GM12878 (cell line): ENCODE data around the gene SLC4A2. TPM values are rescaled to one million over a fixed set of nuclear protein-coding genes. Genes with fewer than 3 reads are reported as not detected.

Experiments
- ATAC-seq: fragments of 200-7000 bp; cut with Tn5 transposase; 3 replicates; pipeline ENCODE4 v1.9.1; 2020; ENCODE audit warnings: mild to moderate bottlenecking, moderate library complexity
- BruUV-seq: library from RNA; stranded (reverse); fragments of 400-500 nt; replicated peaks from 2 replicates; lab custom pipeline; 2021; lab: Mats Ljungman, UMichigan
- CTCF ChIA-PET: fragments of 300-600 bp; sonication (Branson Sonifier 250); formaldehyde crosslinking; extraction: SDS; loops from one replicate; lab custom pipeline; 2021; ENCODE audit warnings: inconsistent platforms; lab: Yijun Ruan, JAX
- POLR2A ChIA-PET: fragments of 350-600 bp; formaldehyde crosslinking; extraction: SDS; loops from one replicate; lab custom pipeline; 2021; ENCODE audit warnings: inconsistent platforms; lab: Charles Lee
- RAD21 ChIA-PET: fragments of 300-600 bp; sonication (Branson Sonifier 250); formaldehyde crosslinking; loops from one replicate; lab custom pipeline; 2023; ENCODE audit warnings: antibody characterized with exemption; ENCODE audit not compliant: unreplicated experiment; lab: Charles Lee
- SMC1A ChIA-PET: fragments of 300-600 bp; sonication (Branson Sonifier 250); formaldehyde crosslinking; loops from one replicate; lab custom pipeline; 2023; ENCODE audit not compliant: unreplicated experiment, uncharacterized antibody; lab: Charles Lee
- DNase-seq: peaks from one replicate; pipeline ENCODE4 v3.0.0-alpha.2; 2011; ENCODE audit warnings: low read depth, low spot score
- FAIRE-seq: peaks from 3 replicates; lab custom pipeline; 2011; peaks lifted over from hg19 to GRCh38; lab: Jason Lieb, UNC
- H2AFZ ChIP-seq: 2 replicates; pipeline ENCODE4 v1.6.0; 2011; ENCODE audit warnings: low read depth, low read length, control low read depth; ENCODE audit not compliant: control insufficient read depth
- H3K27ac ChIP-seq: 2 replicates; pipeline ENCODE4 v1.5.1; 2011; ENCODE audit warnings: control low read depth; ENCODE audit not compliant: control insufficient read depth, insufficient read depth
- H3K27me3 ChIP-seq, 2 experiments: replicated peaks in 1 of 2; 2 replicates each; pipeline versions ENCODE4 v1.6.0 to v1.6.1; 2011; ENCODE audit warnings: low read length in 1 of 2; ENCODE audit not compliant: control insufficient read depth in 2 of 2, insufficient read depth in 2 of 2
- H3K36me3 ChIP-seq, 2 experiments: 2 replicates each; pipeline ENCODE4 v1.5.1; 2011; ENCODE audit warnings: low read length in 1 of 2; ENCODE audit not compliant: control insufficient read depth in 2 of 2, insufficient read depth in 2 of 2
- H3K4me1 ChIP-seq: 2 replicates; pipeline ENCODE4 v1.6.1; 2011; ENCODE audit warnings: mild to moderate bottlenecking, low read length, moderate library complexity, mixed read lengths; ENCODE audit not compliant: control insufficient read depth, insufficient read depth
- H3K4me2 ChIP-seq: 2 replicates; pipeline ENCODE4 v1.6.0; 2011; ENCODE audit warnings: control low read depth; ENCODE audit not compliant: control insufficient read depth, insufficient read depth
- H3K4me3 ChIP-seq: fragments of 200-600 bp; sonication (generic); 2 replicates; pipeline ENCODE4 v1.5.1; 2016
- H3K79me2 ChIP-seq: 2 replicates; pipeline ENCODE4 v1.6.0; 2011; ENCODE audit warnings: low read length; ENCODE audit not compliant: control insufficient read depth, insufficient read depth
- H3K9ac ChIP-seq: 2 replicates; pipeline ENCODE4 v1.8.0; 2011; ENCODE audit warnings: low read length, control low read depth, mixed read lengths; ENCODE audit not compliant: control insufficient read depth, insufficient read depth
- H3K9me3 ChIP-seq: replicated peaks from 3 replicates; pipeline ENCODE4 v1.5.1; 2011; ENCODE audit warnings: mild to moderate bottlenecking, low read length; ENCODE audit not compliant: control insufficient read depth, insufficient read depth
- H4K20me1 ChIP-seq: 2 replicates; pipeline ENCODE4 v1.6.0; 2011; ENCODE audit not compliant: control insufficient read depth, insufficient read depth
- BCL3 ChIP-seq: IDR thresholded peaks from 2 replicates; pipeline ENCODE4 v1.6.1; 2011; ENCODE audit warnings: borderline replicate concordance, low read depth, mild to moderate bottlenecking, moderate library complexity, low read length; ENCODE audit not compliant: insufficient read depth, poor library complexity, severe bottlenecking
- BMI1 ChIP-seq: fragments of 450-650 bp; IDR thresholded peaks from 2 replicates; pipeline ENCODE4 v1.6.1; 2016; ENCODE audit warnings: mild to moderate bottlenecking, moderate library complexity, borderline replicate concordance
- CREM ChIP-seq: IDR thresholded peaks from 2 replicates; pipeline ENCODE4 v1.6.1; 2014; ENCODE audit warnings: antibody characterized with exemption, low read depth
- E2F4 ChIP-seq: IDR thresholded peaks from 2 replicates; pipeline ENCODE4 v1.6.1; 2012; ENCODE audit warnings: low read depth, low read length, improper control_type of control experiment
- KAT2A ChIP-seq: conservative IDR thresholded peaks from 2 replicates; pipeline ENCODE4 v1.6.1; 2011; ENCODE audit warnings: low read depth, low read length; ENCODE audit not compliant: control insufficient read depth
- MLLT1 ChIP-seq: fragments of 450-650 bp; IDR thresholded peaks from 2 replicates; pipeline ENCODE4 v1.6.1; 2016; ENCODE audit warnings: mild to moderate bottlenecking
- NFXL1 ChIP-seq: fragments of 450-650 bp; IDR thresholded peaks from 2 replicates; pipeline ENCODE4 v1.6.1; 2017; ENCODE audit warnings: antibody characterized with exemption, mild to moderate bottlenecking, borderline replicate concordance
- PAX5 ChIP-seq: IDR thresholded peaks from 2 replicates; pipeline ENCODE4 v1.6.1; 2011; ENCODE audit warnings: low read depth, low read length, borderline replicate concordance
- POU2F2 ChIP-seq: IDR thresholded peaks from 3 replicates; pipeline ENCODE4 v1.6.1; 2011; ENCODE audit warnings: low read depth, mild to moderate bottlenecking, low read length, borderline replicate concordance
- RELB ChIP-seq: fragments of 450-650 bp; IDR thresholded peaks from 2 replicates; pipeline ENCODE4 v1.6.1; 2017; ENCODE audit warnings: low read depth, mild to moderate bottlenecking, moderate library complexity
- SUPT20H ChIP-seq: IDR thresholded peaks from 2 replicates; pipeline ENCODE4 v1.6.1; 2011; ENCODE audit warnings: low read depth, mild to moderate bottlenecking, low read length, moderate library complexity, borderline replicate concordance; ENCODE audit not compliant: control insufficient read depth
- ZBTB11 ChIP-seq: fragments of 450-650 bp; formaldehyde crosslinking; IDR thresholded peaks from 2 replicates; pipeline ENCODE4 v1.5.0; 2022; ENCODE audit warnings: mild to moderate bottlenecking, missing genetic modification characterization
- ZNF24 ChIP-seq: fragments of 450-650 bp; IDR thresholded peaks from 2 replicates; pipeline ENCODE4 v1.6.1; 2017; ENCODE audit warnings: antibody characterized with exemption, mild to moderate bottlenecking
- WGBS: methylation state at CpG from one replicate; pipeline ENCODE4 v1.1.6; 2016; ENCODE audit warnings: low lambda C conversion rate; ENCODE audit not compliant: insufficient replicate concordance, insufficient coverage; ENCODE audit errors: missing lambda C conversion rate; 5-methylcytosine and 5-hydroxymethylcytosine counted together
- in situ Hi-C: fragments of 300-500 bp; cut with MboI; formaldehyde crosslinking; loops from 9 replicates; pipeline ENCODE4 v1.14.3; 2018; ENCODE audit warnings: mixed read lengths
- intact Hi-C: fragments of 100-400 bp; cut with micrococcal nuclease; formaldehyde crosslinking; loops from one replicate; pipeline ENCODE4 v1.14.2; 2022; ENCODE audit not compliant: unreplicated experiment
- polyA plus RNA-seq, 11 experiments: library from polyadenylated mRNA; depleted of rRNA in 4 of 11; unstranded in 6 of 11; stranded (reverse) in 5 of 11; fragments of >200 nt; fragmentation: Nextera tagmentation in 4 of 11; fragmentation: Illumina TruSeq in 1 of 11; extraction: Ambion mirVana in 4 of 11; extraction: Trizol in 1 of 11; gene quantifications; 1 replicate in 1 of 11; 2 replicates in 10 of 11; pipeline versions ENCODE4 v1.2.1 to v1.2.3, GENCODE V29; 2011 to 2016; ENCODE audit warnings: inconsistent platforms in 2 of 11, missing spikeins in 2 of 11, low read depth in 1 of 11
- total RNA-seq, 4 experiments: library from RNA; depleted of rRNA in 3 of 4; stranded (reverse); fragments of >200 nt in 3 of 4; fragmentation: Illumina TruSeq in 1 of 4; extraction: Trizol in 1 of 4; gene quantifications; 2 replicates each; pipeline versions ENCODE4 v1.2.1 to v1.2.3, GENCODE V29; 2013 to 2021

The SLC4A2 gene
- total and polyA plus RNA-seq, 10 of the 15 experiments (the other 5 are each of a cell fraction or from before 2014, with no cell fraction given), result 2.7 to 78.6 (median 30.1) TPM

- TF ChIP-seq MLLT1, result no peak
- TF ChIP-seq BCL3, result no peak
- no peak for TF ChIP-seq KAT2A
- TF ChIP-seq CREM, result no peak
- no peak for TF ChIP-seq SUPT20H
- TF ChIP-seq BMI1, result no peak
These were observed 10.6 kb downstream of the SLC4A2 start (continued) for GRCh38 chr7:151069841-151070573.

- Histone ChIP-seq H2AFZ (no peak overlapping the region), H3K27ac (no peak overlapping the region), H3K9ac (no peak overlapping the region), H3K27me3 (no peaks in the 10 kb centered on the region), H3K4me3 (no peak overlapping the region), H3K79me2 (no peaks in the 10 kb centered on the region), H3K36me3 (peaks cover 11 to 30% of the 10 kb centered on the region in 2 experiments; a peak in 3 of 4 replicates), H3K4me1 (no peaks in the 10 kb centered on the region), H3K4me2 (no peak overlapping the region), H3K9me3 (no peaks in the 10 kb centered on the region), H4K20me1 (no peaks in the 10 kb centered on the region)
- ChIA-PET POLR2A (no interaction called here), RAD21 (no interaction called here), CTCF (no interaction called here), SMC1A (no interaction called here)
- intact Hi-C loops (no loop called here), in situ Hi-C loops (no loop called here)
- no TSS peak for BruUV-seq
- ATAC-seq, result no peak
- 95% methylated on average over 15 of the region's 15 CpGs for WGBS
- no peak for FAIRE-seq
- no peak for DNase-seq
- TF ChIP-seq RELB (no peak), ZBTB11 (CRISPR knock-in tag) (no peak), ZNF24 (no peak), PAX5 (no peak), E2F4 (no peak), POU2F2 (no peak), NFXL1 (no peak)
These were observed 11.2 kb downstream of the SLC4A2 start for GRCh38 chr7:151070574-151070960.
